ENCODE data around the gene CENPX. TPM values are rescaled to one million over a fixed set of nuclear protein-coding genes. Genes with fewer than 3 reads are reported as not detected.
A peak's percentile ranks its signal among the peaks of the same experiment; 100 is the strongest.

CENPX gene
- total and polyA plus RNA-seq, 2 of the 13 experiments (the other 11 are each of a cell fraction or from before 2014, with no cell fraction given) = 92.7 to 170 TPM

GRCh38 chr17:81991684-81992305, 30.9 kb downstream of the CENPX start (continued):
- TF ChIP-seq CAMTA2 (CRISPR knock-in tag; IDR thresholded peaks at IDR 0.05; ENCODE audit: borderline replicate concordance) (no peak), ZNF644 (CRISPR knock-in tag; IDR thresholded peaks at IDR 0.05; ENCODE audit: low read depth) (0 out of 2 replicates have a peak, but pooled peaks have one; percentile 12), KLF12 (CRISPR knock-in tag; IDR thresholded peaks at IDR 0.05; ENCODE audit: borderline replicate concordance) (peak; percentile 70; the same call in 1 of the 2 replicates), FOXA3 (CRISPR knock-in tag; IDR thresholded peaks at IDR 0.05) (peak; percentile 75), ZGPAT (CRISPR knock-in tag; IDR thresholded peaks at IDR 0.05) (peak; percentile 97), GLI4 (CRISPR knock-in tag; IDR thresholded peaks at IDR 0.05; ENCODE audit: borderline replicate concordance) (peak; percentile 81), ZNF709 (CRISPR knock-in tag; IDR thresholded peaks at IDR 0.05) (no peak), PAX8 (CRISPR knock-in tag; IDR thresholded peaks at IDR 0.05; ENCODE audit: borderline replicate concordance) (no peak), HNF4A (CRISPR knock-in tag; IDR thresholded peaks at IDR 0.05) (peak; percentile 61), RXRA (CRISPR knock-in tag; IDR thresholded peaks at IDR 0.05) (peak; percentile 55), ZZZ3 (CRISPR knock-in tag; IDR thresholded peaks at IDR 0.05; ENCODE audit: borderline replicate concordance) (no peak; the same call in 1 of the 2 replicates), PHF21A (CRISPR knock-in tag; IDR thresholded peaks at IDR 0.05) (peak; percentile 98), ZIK1 (CRISPR knock-in tag; IDR thresholded peaks at IDR 0.05; ENCODE audit: borderline replicate concordance, low read depth) (0 out of 2 replicates have a peak, but pooled peaks have one; percentile 66), ZNF780A (CRISPR knock-in tag; IDR thresholded peaks at IDR 0.05) (no peak; the same call in none of the 2 replicates), ZNF33B (CRISPR knock-in tag; IDR thresholded peaks at IDR 0.05) (0 out of 2 replicates have a peak, but pooled peaks have one; percentile 27), ZFP82 (CRISPR knock-in tag; IDR thresholded peaks at IDR 0.05; ENCODE audit: borderline replicate concordance) (no peak), LBX2 (CRISPR knock-in tag; IDR thresholded peaks at IDR 0.05; ENCODE audit: borderline replicate concordance) (no peak; the same call in 1 of the 2 replicates), ZFY (CRISPR knock-in tag; IDR thresholded peaks at IDR 0.05) (peak; percentile 79), RBAK (CRISPR knock-in tag; IDR thresholded peaks at IDR 0.05) (no peak)
- TF ChIP-seq, protein P1, sequence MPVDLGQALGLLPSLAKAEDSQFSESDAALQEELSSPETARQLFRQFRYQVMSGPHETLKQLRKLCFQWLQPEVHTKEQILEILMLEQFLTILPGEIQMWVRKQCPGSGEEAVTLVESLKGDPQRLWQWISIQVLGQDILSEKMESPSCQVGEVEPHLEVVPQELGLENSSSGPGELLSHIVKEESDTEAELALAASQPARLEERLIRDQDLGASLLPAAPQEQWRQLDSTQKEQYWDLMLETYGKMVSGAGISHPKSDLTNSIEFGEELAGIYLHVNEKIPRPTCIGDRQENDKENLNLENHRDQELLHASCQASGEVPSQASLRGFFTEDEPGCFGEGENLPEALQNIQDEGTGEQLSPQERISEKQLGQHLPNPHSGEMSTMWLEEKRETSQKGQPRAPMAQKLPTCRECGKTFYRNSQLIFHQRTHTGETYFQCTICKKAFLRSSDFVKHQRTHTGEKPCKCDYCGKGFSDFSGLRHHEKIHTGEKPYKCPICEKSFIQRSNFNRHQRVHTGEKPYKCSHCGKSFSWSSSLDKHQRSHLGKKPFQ (CRISPR knock-in tag; IDR thresholded peaks at IDR 0.05; ENCODE audit: insufficient replicate concordance) = peak; percentile 74
- TF ChIP-seq, protein P2, sequence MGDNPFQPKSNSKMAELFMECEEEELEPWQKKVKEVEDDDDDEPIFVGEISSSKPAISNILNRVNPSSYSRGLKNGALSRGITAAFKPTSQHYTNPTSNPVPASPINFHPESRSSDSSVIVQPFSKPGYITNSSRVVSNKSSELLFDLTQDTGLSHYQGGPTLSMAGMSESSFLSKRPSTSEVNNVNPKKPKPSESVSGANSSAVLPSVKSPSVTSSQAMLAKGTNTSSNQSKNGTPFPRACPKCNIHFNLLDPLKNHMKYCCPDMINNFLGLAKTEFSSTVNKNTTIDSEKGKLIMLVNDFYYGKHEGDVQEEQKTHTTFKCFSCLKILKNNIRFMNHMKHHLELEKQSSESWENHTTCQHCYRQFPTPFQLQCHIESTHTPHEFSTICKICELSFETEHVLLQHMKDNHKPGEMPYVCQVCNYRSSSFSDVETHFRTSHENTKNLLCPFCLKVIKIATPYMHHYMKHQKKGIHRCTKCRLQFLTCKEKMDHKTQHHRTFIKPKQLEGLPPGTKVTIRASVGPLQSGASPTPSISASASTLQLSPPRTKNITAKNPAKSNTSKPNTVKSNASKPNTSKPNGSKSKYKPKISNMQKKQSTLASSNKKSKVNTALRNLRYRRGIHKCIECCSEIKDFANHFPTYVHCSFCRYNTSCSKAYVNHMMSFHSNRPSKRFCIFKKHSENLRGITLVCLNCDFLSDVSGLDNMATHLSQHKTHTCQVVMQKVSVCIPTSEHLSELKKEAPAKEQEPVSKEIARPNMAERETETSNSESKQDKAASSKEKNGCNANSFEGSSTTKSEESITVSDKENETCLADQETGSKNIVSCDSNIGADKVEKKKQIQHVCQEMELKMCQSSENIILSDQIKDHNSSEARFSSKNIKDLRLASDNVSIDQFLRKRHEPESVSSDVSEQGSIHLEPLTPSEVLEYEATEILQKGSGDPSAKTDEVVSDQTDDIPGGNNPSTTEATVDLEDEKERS (CRISPR knock-in tag; IDR thresholded peaks at IDR 0.05) = no peak
- TF ChIP-seq, protein P3, sequence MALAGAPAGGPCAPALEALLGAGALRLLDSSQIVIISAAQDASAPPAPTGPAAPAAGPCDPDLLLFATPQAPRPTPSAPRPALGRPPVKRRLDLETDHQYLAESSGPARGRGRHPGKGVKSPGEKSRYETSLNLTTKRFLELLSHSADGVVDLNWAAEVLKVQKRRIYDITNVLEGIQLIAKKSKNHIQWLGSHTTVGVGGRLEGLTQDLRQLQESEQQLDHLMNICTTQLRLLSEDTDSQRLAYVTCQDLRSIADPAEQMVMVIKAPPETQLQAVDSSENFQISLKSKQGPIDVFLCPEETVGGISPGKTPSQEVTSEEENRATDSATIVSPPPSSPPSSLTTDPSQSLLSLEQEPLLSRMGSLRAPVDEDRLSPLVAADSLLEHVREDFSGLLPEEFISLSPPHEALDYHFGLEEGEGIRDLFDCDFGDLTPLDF (CRISPR knock-in tag; IDR thresholded peaks at IDR 0.05) = peak; percentile 87

Data from HepG2 (cell line).